GM18519 (cell line): ENCODE measurements around the gene BMP8A.
"Not testable (repeated sequence)": the region's sequence is repeated elsewhere in the genome, so short reads cannot be mapped to it uniquely, and the experiment has no call there.

Source experiments
- ATAC-seq: cut with Tn5 transposase; IDR thresholded peaks from one replicate; pipeline ENCODE4 v1.9.1; 2021; ENCODE audit warnings: mild to moderate bottlenecking, moderate library complexity; ENCODE audit not compliant: unreplicated experiment, low FRiP score

BMP8A gene

GRCh38 chr1:39524591-39525365 lies 33.3 kb downstream of the BMP8A start:
- no peak for ATAC-seq

- ATAC-seq: no peak
These were observed 34.1 kb downstream of the BMP8A start for GRCh38 chr1:39525366-39526165.

GRCh38 chr1:39526466-39527189 lies 35.2 kb downstream of the BMP8A start:
- no peak for ATAC-seq

GRCh38 chr1:39527190-39527579 lies 35.7 kb downstream of the BMP8A start:
- not testable (repeated sequence) for ATAC-seq

GRCh38 chr1:39528082-39528481 lies 36.6 kb downstream of the BMP8A start:
- ATAC-seq: no peak

GRCh38 chr1:39529901-39530535 lies 38.6 kb downstream of the BMP8A start:
- ATAC-seq: no peak

GRCh38 chr1:39531526-39531925 lies 40.1 kb downstream of the BMP8A start:
- no peak for ATAC-seq

GRCh38 chr1:39533442-39533841 lies 42.0 kb downstream of the BMP8A start:
- ATAC-seq: no peak

GRCh38 chr1:39538531-39539251 lies 47.3 kb downstream of the BMP8A start:
- no peak for ATAC-seq

GRCh38 chr1:39539252-39539790 lies 47.9 kb downstream of the BMP8A start:
- ATAC-seq: no peak

- no peak for ATAC-seq
These were observed 49.1 kb downstream of the BMP8A start for GRCh38 chr1:39540504-39541031.

- ATAC-seq: no peak
These were observed 51.5 kb downstream of the BMP8A start for GRCh38 chr1:39542924-39543323.

GRCh38 chr1:39544327-39544726 lies 52.9 kb downstream of the BMP8A start:
- ATAC-seq: no peak

- ATAC-seq: no peak
These were observed 54.1 kb downstream of the BMP8A start for GRCh38 chr1:39545531-39545930.

- no peak for ATAC-seq
These were observed 62.8 kb downstream of the BMP8A start for GRCh38 chr1:39554277-39554676.

- no peak for ATAC-seq
These were observed 69.8 kb downstream of the BMP8A start for GRCh38 chr1:39561279-39561678.

GRCh38 chr1:39562886-39563285 lies 71.5 kb downstream of the BMP8A start:
- ATAC-seq: no peak

- ATAC-seq: no peak
These were observed 72.2 kb downstream of the BMP8A start for GRCh38 chr1:39563669-39564068.

GRCh38 chr1:39564340-39564739 lies 72.9 kb downstream of the BMP8A start:
- ATAC-seq: no peak

- no peak for ATAC-seq
These were observed 73.5 kb downstream of the BMP8A start for GRCh38 chr1:39564941-39565340.
